ENCODE results near the gene GAB3.
A peak's percentile ranks its signal among the peaks of the same experiment; 100 is the strongest.
"Not testable (repeated sequence)": the region's sequence is repeated elsewhere in the genome, so short reads cannot be mapped to it uniquely, and the experiment has no call there.

The GAB3 gene

GRCh38 chrX:154724993-154725756 is 25.7 kb downstream of the GAB3 start:
- no peak for DNase-seq (ENCODE audit: low read depth in 2 of 3, low spot score in 1 of 3)

- no peak for DNase-seq (ENCODE audit: low read depth in 2 of 3, low spot score in 1 of 3)
Measured at GRCh38 chrX:154721155-154721554, 29.7 kb downstream of the GAB3 start.

- DNase-seq (ENCODE audit: low read depth in 2 of 3, low spot score in 1 of 3): no peak
Measured at GRCh38 chrX:154720067-154720466, 30.8 kb downstream of the GAB3 start.

- no peak for DNase-seq (ENCODE audit: low read depth in 2 of 3, low spot score in 1 of 3)
Measured at GRCh38 chrX:154719132-154719675, 31.7 kb downstream of the GAB3 start.

GRCh38 chrX:154718616-154719015 is 32.3 kb downstream of the GAB3 start:
- DNase-seq (ENCODE audit: low read depth in 2 of 3, low spot score in 1 of 3): no peak

GRCh38 chrX:154717824-154718223 is 33.1 kb downstream of the GAB3 start:
- no peak for DNase-seq (ENCODE audit: low read depth in 2 of 3, low spot score in 1 of 3)

- no peak for DNase-seq (ENCODE audit: low read depth in 2 of 3, low spot score in 1 of 3)
Measured at GRCh38 chrX:154715825-154716224, 35.1 kb downstream of the GAB3 start.

- DNase-seq (ENCODE audit: low read depth in 2 of 3, low spot score in 1 of 3): peak in 1 of 3 donors; percentile 66
Measured at GRCh38 chrX:154714925-154715324, 36.0 kb downstream of the GAB3 start.

- DNase-seq (ENCODE audit: low read depth in 2 of 3, low spot score in 1 of 3): no peak
Measured at GRCh38 chrX:154712781-154713740, 37.8 kb downstream of the GAB3 start.

GRCh38 chrX:154711264-154711663 is 39.6 kb downstream of the GAB3 start:
- no peak for DNase-seq (ENCODE audit: low read depth in 2 of 3, low spot score in 1 of 3)

GRCh38 chrX:154710309-154710708 is 40.6 kb downstream of the GAB3 start:
- no peak for DNase-seq (ENCODE audit: low read depth in 2 of 3, low spot score in 1 of 3)

- no peak for DNase-seq (ENCODE audit: low read depth in 2 of 3, low spot score in 1 of 3)
Measured at GRCh38 chrX:154698630-154699248, 52.1 kb downstream of the GAB3 start.

- DNase-seq (ENCODE audit: low read depth in 2 of 3, low spot score in 1 of 3): no peak
Measured at GRCh38 chrX:154696676-154697045, 54.2 kb downstream of the GAB3 start.

- DNase-seq (ENCODE audit: low read depth in 2 of 3, low spot score in 1 of 3): no peak
Measured at GRCh38 chrX:154695911-154696675, 54.8 kb downstream of the GAB3 start.

- DNase-seq (ENCODE audit: low read depth in 2 of 3, low spot score in 1 of 3): no peak
Measured at GRCh38 chrX:154693394-154693793, 57.5 kb downstream of the GAB3 start.

- not testable (repeated sequence) for DNase-seq (ENCODE audit: low read depth in 2 of 3, low spot score in 1 of 3)
Measured at GRCh38 chrX:154690438-154690837, 60.4 kb downstream of the GAB3 start.

GRCh38 chrX:154672084-154672483 is 78.8 kb downstream of the GAB3 start:
- not testable (repeated sequence) for DNase-seq (ENCODE audit: low read depth in 2 of 3, low spot score in 1 of 3)

GRCh38 chrX:154670848-154671247 is 80.0 kb downstream of the GAB3 start:
- not testable (repeated sequence) for DNase-seq (ENCODE audit: low read depth in 2 of 3, low spot score in 1 of 3)

GRCh38 chrX:154661899-154662298 is 89.0 kb downstream of the GAB3 start:
- DNase-seq (ENCODE audit: low read depth in 2 of 3, low spot score in 1 of 3): no peak

- no peak for DNase-seq (ENCODE audit: low read depth in 2 of 3, low spot score in 1 of 3)
Measured at GRCh38 chrX:154661170-154661569, 89.7 kb downstream of the GAB3 start.

- DNase-seq (ENCODE audit: low read depth in 2 of 3, low spot score in 1 of 3): no peak
Measured at GRCh38 chrX:154660541-154660940, 90.3 kb downstream of the GAB3 start.
